Measurements from ENCODE around the gene KLHL36.
A peak's percentile ranks its signal among the peaks of the same experiment; 100 is the strongest.

KLHL36 gene

DNA sequence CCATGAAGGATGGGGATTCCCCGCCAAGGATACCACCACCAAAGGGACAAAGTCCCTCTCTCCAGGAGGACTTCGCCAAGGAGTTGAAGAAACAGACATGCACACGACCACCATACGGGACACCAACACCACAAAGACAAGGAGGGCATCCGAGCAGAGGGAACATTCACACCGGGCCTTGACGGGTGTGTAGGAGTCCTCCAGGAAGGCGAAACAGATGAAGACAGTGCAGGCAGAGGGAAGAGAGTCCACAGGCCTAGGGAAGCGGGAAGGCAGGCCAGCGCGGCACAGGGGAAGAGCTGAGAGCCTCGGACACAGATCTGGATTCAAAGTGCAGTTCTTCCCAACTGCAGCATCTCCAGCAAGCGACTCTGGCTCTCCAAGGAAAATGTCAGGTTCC is 41.2 kb upstream of the KLHL36 start:
- TF ChIP-seq, protein P1, sequence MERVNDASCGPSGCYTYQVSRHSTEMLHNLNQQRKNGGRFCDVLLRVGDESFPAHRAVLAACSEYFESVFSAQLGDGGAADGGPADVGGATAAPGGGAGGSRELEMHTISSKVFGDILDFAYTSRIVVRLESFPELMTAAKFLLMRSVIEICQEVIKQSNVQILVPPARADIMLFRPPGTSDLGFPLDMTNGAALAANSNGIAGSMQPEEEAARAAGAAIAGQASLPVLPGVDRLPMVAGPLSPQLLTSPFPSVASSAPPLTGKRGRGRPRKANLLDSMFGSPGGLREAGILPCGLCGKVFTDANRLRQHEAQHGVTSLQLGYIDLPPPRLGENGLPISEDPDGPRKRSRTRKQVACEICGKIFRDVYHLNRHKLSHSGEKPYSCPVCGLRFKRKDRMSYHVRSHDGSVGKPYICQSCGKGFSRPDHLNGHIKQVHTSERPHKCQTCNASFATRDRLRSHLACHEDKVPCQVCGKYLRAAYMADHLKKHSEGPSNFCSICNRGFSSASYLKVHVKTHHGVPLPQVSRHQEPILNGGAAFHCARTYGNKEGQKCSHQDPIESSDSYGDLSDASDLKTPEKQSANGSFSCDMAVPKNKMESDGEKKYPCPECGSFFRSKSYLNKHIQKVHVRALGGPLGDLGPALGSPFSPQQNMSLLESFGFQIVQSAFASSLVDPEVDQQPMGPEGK (CRISPR knock-in tag; IDR thresholded peaks at IDR 0.05; ENCODE audit: borderline replicate concordance), result no peak
- peak; percentile 96 for TF ChIP-seq ZFP3 (CRISPR knock-in tag; IDR thresholded peaks at IDR 0.05)
- no peak for ATAC-seq

DNA sequence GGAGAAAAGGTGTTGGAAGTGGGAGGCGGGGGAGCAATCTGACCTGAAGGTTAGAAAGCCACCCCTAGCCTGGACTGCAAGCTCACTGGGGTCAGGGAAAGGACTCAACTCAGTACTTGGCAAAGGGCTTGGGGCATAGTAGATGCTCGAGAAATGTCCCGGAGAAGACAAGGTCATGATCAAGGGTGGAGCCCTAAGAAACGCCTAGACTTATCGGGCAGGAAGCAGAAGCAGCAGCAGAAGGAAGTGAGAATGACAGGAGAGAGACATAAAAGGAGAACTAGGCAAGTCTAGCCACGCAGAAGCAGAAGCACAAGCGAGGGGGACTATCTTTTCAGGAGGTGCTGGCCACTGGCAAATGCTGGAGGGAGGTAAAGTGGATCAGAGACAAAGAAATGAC is 40.6 kb upstream of the KLHL36 start:
- no peak for ATAC-seq

DNA sequence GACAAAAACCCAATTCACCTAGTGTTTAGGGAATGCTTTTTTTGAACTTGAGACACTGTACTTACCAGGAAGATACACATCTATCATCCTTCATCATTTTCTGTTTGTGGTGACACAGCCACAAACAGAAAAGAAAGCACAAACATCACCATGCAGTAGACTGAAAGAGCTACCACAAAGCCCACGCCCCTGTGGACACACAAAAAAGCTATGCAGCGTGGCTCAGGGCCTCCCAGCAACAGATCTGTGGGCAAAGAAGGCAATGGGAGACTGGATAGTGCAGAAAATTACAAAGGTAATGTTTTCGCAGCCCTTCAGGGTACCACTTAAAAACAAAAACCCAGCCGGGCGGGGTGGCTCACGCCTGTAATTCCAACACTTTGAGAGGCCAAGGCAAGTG is 40.0 kb upstream of the KLHL36 start:
- ATAC-seq, result no peak
- TF ChIP-seq RARB (CRISPR knock-in tag; IDR thresholded peaks at IDR 0.05) (no peak), BACH2 (CRISPR knock-in tag; IDR thresholded peaks at IDR 0.05; ENCODE audit: borderline replicate concordance) (no peak), ZFP3 (CRISPR knock-in tag; IDR thresholded peaks at IDR 0.05) (no peak)
- TF ChIP-seq, protein P1 (CRISPR knock-in tag; IDR thresholded peaks at IDR 0.05; ENCODE audit: borderline replicate concordance), result no peak

More for the DNA sequence above, 40.6 kb upstream of the KLHL36 start:
- TF ChIP-seq GLIS3 (CRISPR knock-in tag; IDR thresholded peaks at IDR 0.05) (no peak), PPARA (CRISPR knock-in tag; IDR thresholded peaks at IDR 0.05; ENCODE audit: borderline replicate concordance) (no peak), TOX (CRISPR knock-in tag; IDR thresholded peaks at IDR 0.05; ENCODE audit: borderline replicate concordance) (no peak)
- TF ChIP-seq, protein P2, sequence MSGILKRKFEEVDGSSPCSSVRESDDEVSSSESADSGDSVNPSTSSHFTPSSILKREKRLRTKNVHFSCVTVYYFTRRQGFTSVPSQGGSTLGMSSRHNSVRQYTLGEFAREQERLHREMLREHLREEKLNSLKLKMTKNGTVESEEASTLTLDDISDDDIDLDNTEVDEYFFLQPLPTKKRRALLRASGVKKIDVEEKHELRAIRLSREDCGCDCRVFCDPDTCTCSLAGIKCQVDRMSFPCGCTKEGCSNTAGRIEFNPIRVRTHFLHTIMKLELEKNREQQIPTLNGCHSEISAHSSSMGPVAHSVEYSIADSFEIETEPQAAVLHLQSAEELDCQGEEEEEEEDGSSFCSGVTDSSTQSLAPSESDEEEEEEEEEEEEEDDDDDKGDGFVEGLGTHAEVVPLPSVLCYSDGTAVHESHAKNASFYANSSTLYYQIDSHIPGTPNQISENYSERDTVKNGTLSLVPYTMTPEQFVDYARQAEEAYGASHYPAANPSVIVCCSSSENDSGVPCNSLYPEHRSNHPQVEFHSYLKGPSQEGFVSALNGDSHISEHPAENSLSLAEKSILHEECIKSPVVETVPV (CRISPR knock-in tag; IDR thresholded peaks at IDR 0.05), result no peak

DNA sequence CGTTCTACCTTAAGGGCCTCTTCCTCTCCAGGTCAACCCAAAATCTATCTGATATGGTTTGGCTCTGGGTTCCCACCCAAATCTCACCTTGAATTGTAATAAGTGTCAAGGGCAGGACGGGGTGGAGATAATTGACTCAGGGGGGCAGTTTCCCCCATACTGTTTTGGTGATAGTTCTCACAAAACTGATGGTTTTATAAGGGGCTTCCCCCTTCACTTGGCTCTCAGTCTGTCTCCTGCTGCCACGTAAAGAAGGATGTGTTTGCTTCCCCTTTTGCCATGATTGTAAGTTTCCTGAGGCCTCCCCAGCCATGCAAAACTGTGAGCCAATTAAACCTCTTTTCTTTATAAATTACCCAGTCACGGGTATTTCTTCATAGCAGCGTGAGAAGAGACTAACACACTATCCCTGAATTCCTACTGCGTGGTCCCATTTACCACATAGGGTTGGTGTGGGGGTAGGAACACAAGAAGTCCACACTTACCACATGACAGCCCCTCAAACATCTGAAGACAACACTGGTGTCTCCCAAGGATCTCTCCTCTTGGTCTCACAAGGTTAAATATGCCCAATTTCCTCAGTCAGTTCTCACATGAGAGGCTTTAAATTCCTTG is 38.6 kb upstream of the KLHL36 start:
- no peak for ATAC-seq
- TF ChIP-seq, protein P2 (CRISPR knock-in tag; IDR thresholded peaks at IDR 0.05), result no peak
- TF ChIP-seq ZNF8 (CRISPR knock-in tag; IDR thresholded peaks at IDR 0.05), result no peak
- TF ChIP-seq, protein P3, sequence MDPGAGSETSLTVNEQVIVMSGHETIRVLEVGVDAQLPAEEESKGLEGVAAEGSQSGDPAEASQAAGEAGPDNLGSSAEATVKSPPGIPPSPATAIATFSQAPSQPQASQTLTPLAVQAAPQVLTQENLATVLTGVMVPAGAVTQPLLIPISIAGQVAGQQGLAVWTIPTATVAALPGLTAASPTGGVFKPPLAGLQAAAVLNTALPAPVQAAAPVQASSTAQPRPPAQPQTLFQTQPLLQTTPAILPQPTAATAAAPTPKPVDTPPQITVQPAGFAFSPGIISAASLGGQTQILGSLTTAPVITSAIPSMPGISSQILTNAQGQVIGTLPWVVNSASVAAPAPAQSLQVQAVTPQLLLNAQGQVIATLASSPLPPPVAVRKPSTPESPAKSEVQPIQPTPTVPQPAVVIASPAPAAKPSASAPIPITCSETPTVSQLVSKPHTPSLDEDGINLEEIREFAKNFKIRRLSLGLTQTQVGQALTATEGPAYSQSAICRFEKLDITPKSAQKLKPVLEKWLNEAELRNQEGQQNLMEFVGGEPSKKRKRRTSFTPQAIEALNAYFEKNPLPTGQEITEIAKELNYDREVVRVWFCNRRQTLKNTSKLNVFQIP (CRISPR knock-in tag; IDR thresholded peaks at IDR 0.05; ENCODE audit: borderline replicate concordance, low read depth), result no peak
- no peak for TF ChIP-seq CSDC2 (CRISPR knock-in tag; IDR thresholded peaks at IDR 0.05)
- TF ChIP-seq, protein P4, sequence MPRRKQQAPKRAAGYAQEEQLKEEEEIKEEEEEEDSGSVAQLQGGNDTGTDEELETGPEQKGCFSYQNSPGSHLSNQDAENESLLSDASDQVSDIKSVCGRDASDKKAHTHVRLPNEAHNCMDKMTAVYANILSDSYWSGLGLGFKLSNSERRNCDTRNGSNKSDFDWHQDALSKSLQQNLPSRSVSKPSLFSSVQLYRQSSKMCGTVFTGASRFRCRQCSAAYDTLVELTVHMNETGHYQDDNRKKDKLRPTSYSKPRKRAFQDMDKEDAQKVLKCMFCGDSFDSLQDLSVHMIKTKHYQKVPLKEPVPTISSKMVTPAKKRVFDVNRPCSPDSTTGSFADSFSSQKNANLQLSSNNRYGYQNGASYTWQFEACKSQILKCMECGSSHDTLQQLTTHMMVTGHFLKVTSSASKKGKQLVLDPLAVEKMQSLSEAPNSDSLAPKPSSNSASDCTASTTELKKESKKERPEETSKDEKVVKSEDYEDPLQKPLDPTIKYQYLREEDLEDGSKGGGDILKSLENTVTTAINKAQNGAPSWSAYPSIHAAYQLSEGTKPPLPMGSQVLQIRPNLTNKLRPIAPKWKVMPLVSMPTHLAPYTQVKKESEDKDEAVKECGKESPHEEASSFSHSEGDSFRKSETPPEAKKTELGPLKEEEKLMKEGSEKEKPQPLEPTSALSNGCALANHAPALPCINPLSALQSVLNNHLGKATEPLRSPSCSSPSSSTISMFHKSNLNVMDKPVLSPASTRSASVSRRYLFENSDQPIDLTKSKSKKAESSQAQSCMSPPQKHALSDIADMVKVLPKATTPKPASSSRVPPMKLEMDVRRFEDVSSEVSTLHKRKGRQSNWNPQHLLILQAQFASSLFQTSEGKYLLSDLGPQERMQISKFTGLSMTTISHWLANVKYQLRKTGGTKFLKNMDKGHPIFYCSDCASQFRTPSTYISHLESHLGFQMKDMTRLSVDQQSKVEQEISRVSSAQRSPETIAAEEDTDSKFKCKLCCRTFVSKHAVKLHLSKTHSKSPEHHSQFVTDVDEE (CRISPR knock-in tag; IDR thresholded peaks at IDR 0.05), result no peak
- TF ChIP-seq ISL1 (CRISPR knock-in tag; IDR thresholded peaks at IDR 0.05), result no peak
- TF ChIP-seq ZC3H10 (CRISPR knock-in tag; IDR thresholded peaks at IDR 0.05), result no peak
- no peak for TF ChIP-seq ZFP30 (CRISPR knock-in tag; IDR thresholded peaks at IDR 0.05)
- no peak for TF ChIP-seq ARNTL (CRISPR knock-in tag; IDR thresholded peaks at IDR 0.05; ENCODE audit: borderline replicate concordance, low read depth)
- no peak for TF ChIP-seq ESRRG (CRISPR knock-in tag; IDR thresholded peaks at IDR 0.05)
- TF ChIP-seq ZNF565 (CRISPR knock-in tag; conservative IDR thresholded peaks at IDR 0.05; ENCODE audit: low read depth), result no peak
- TF ChIP-seq, protein P1 (CRISPR knock-in tag; IDR thresholded peaks at IDR 0.05; ENCODE audit: borderline replicate concordance), result no peak
- TF ChIP-seq, protein P5, sequence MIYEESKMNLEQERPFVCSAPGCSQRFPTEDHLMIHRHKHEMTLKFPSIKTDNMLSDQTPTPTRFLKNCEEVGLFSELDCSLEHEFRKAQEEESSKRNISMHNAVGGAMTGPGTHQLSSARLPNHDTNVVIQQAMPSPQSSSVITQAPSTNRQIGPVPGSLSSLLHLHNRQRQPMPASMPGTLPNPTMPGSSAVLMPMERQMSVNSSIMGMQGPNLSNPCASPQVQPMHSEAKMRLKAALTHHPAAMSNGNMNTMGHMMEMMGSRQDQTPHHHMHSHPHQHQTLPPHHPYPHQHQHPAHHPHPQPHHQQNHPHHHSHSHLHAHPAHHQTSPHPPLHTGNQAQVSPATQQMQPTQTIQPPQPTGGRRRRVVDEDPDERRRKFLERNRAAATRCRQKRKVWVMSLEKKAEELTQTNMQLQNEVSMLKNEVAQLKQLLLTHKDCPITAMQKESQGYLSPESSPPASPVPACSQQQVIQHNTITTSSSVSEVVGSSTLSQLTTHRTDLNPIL (CRISPR knock-in tag; IDR thresholded peaks at IDR 0.05; ENCODE audit: low read depth), result no peak
- no peak for TF ChIP-seq ZNF70 (CRISPR knock-in tag; IDR thresholded peaks at IDR 0.05)
- TF ChIP-seq RARB (CRISPR knock-in tag; IDR thresholded peaks at IDR 0.05), result no peak
- TF ChIP-seq BACH2 (CRISPR knock-in tag; IDR thresholded peaks at IDR 0.05; ENCODE audit: borderline replicate concordance), result no peak
- TF ChIP-seq TOX (CRISPR knock-in tag; IDR thresholded peaks at IDR 0.05; ENCODE audit: borderline replicate concordance), result no peak
- TF ChIP-seq TCF4 (CRISPR knock-in tag; IDR thresholded peaks at IDR 0.05; ENCODE audit: borderline replicate concordance), result no peak

All from SK-N-SH treated with all-trans-retinoic acid at 6 μM for 48 hours (cell line).